ENCODE data around the gene XXYLT1. TPM values are rescaled to one million over a fixed set of nuclear protein-coding genes. Genes with fewer than 3 reads are reported as not detected.

The XXYLT1 gene
- polyA plus RNA-seq, 1 donor (not counting 4 experiments of a cell fraction or from before 2014, with no cell fraction given) = 11.1 TPM

- no peak for FAIRE-seq
- dilution Hi-C loops (cut with MboI; ENCODE audit: extremely low pct_ligation_motif_present, low sequenced_read_pairs) = no loop called here
- Histone ChIP-seq H3K4me2 (ENCODE audit: control insufficient read depth, extremely low read depth, insufficient read depth, low read depth, low read length) (no peak overlapping the region), H3K27me3 (ENCODE audit: control insufficient read depth, extremely low read depth, insufficient read depth, low read length) (no peaks in the 10 kb centered on the region), H4K20me1 (ENCODE audit: control insufficient read depth, extremely low read depth, insufficient read depth, low read length) (no peaks in the 10 kb centered on the region), H3K4me3 (ENCODE audit: control insufficient read depth in 2 of 3, extremely low read depth in 1 of 3, insufficient read depth in 2 of 3, low read depth in 1 of 3, low read length in 3 of 3) (no peak overlapping the region), H3K9me3 (ENCODE audit: control insufficient read depth, low read depth, low read length) (no peaks in the 10 kb centered on the region), H3K36me3 (ENCODE audit: control insufficient read depth in 2 of 2, extremely low read depth in 1 of 2, insufficient read depth in 2 of 2, low read length in 2 of 2) (no peaks in the 10 kb centered on the region), H2AFZ (ENCODE audit: control insufficient read depth, low read length) (no peak overlapping the region), H3K4me1 (ENCODE audit: control insufficient read depth, extremely low read depth, insufficient read depth, low read length) (peaks cover 25% of the 10 kb centered on the region), H3K79me2 (ENCODE audit: control insufficient read depth, insufficient read depth, low read length) (peaks cover 6% of the 10 kb centered on the region), H3K9me1 (ENCODE audit: control insufficient read depth, extremely low read depth, insufficient read depth, low read length) (no peaks in the 10 kb centered on the region), H3K27ac (ENCODE audit: control insufficient read depth, insufficient read depth, low read length) (no peak overlapping the region), H3K9ac (ENCODE audit: control insufficient read depth, extremely low read depth, insufficient read depth, low read length) (no peak overlapping the region)
- TF ChIP-seq CTCF (optimal IDR thresholded peaks at IDR 0.05 in 1 of 3, IDR thresholded peaks at IDR 0.05 in 1 of 3, conservative IDR thresholded peaks at IDR 0.05 in 1 of 3; ENCODE audit: extremely low read depth in 1 of 3, insufficient read depth in 2 of 3, low read length in 3 of 3) (no peak), EZH2 (IDR thresholded peaks at IDR 0.05; ENCODE audit: low read length) (no peak)
- DNase-seq (ENCODE audit: low read depth, low spot score) = no peak
These were observed 79.4 kb downstream of the XXYLT1 start for GRCh38 chr3:195191580-195191979.

GRCh38 chr3:195189821-195190220 is 81.1 kb downstream of the XXYLT1 start:
- Histone ChIP-seq H3K4me1 (ENCODE audit: control insufficient read depth, extremely low read depth, insufficient read depth, low read length) (peaks cover 34% of the 10 kb centered on the region), H3K36me3 (ENCODE audit: control insufficient read depth in 2 of 2, extremely low read depth in 1 of 2, insufficient read depth in 2 of 2, low read length in 2 of 2) (no peaks in the 10 kb centered on the region), H3K79me2 (ENCODE audit: control insufficient read depth, insufficient read depth, low read length) (peaks cover 6% of the 10 kb centered on the region), H3K27ac (ENCODE audit: control insufficient read depth, insufficient read depth, low read length) (no peak overlapping the region), H3K9ac (ENCODE audit: control insufficient read depth, extremely low read depth, insufficient read depth, low read length) (no peak overlapping the region), H3K9me3 (ENCODE audit: control insufficient read depth, low read depth, low read length) (no peaks in the 10 kb centered on the region), H3K4me2 (ENCODE audit: control insufficient read depth, extremely low read depth, insufficient read depth, low read depth, low read length) (no peak overlapping the region), H4K20me1 (ENCODE audit: control insufficient read depth, extremely low read depth, insufficient read depth, low read length) (no peaks in the 10 kb centered on the region), H3K9me1 (ENCODE audit: control insufficient read depth, extremely low read depth, insufficient read depth, low read length) (no peaks in the 10 kb centered on the region), H3K27me3 (ENCODE audit: control insufficient read depth, extremely low read depth, insufficient read depth, low read length) (no peaks in the 10 kb centered on the region), H2AFZ (ENCODE audit: control insufficient read depth, low read length) (no peak overlapping the region), H3K4me3 (ENCODE audit: control insufficient read depth in 2 of 3, extremely low read depth in 1 of 3, insufficient read depth in 2 of 3, low read depth in 1 of 3, low read length in 3 of 3) (no peak overlapping the region)
- no peak for FAIRE-seq
- dilution Hi-C loops (cut with MboI; ENCODE audit: extremely low pct_ligation_motif_present, low sequenced_read_pairs) = no loop called here
- DNase-seq (ENCODE audit: low read depth, low spot score) = no peak
- TF ChIP-seq CTCF (optimal IDR thresholded peaks at IDR 0.05 in 1 of 3, IDR thresholded peaks at IDR 0.05 in 1 of 3, conservative IDR thresholded peaks at IDR 0.05 in 1 of 3; ENCODE audit: extremely low read depth in 1 of 3, insufficient read depth in 2 of 3, low read length in 3 of 3) (no peak), EZH2 (IDR thresholded peaks at IDR 0.05; ENCODE audit: low read length) (no peak)
